ENCODE data around the gene AKR1B15.

DNA sequence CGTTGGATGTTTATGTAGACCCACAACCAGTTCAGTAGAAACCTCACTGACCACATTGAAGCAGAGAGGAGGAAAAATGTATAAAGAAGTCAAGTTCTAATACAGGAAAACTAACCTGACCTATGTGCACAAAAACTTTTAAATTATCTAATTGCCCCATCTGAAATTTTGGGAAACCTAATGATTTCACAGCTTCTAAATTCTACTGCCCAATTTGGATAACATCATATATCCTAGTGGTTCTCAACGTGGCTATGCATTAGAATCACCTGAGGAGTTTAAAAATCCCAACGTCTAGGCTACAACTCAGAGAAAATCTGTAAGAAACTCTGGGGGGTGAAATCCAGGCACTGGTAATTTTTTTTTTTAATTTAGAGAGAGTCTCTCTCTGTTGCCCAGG is 14.3 kb upstream of the AKR1B15 start:
- TF ChIP-seq TAF1 (IDR thresholded peaks at IDR 0.05; ENCODE audit: borderline replicate concordance, low read depth, low read length) (no peak), POLR2A (IDR thresholded peaks at IDR 0.05; ENCODE audit: low read depth, low read length) (no peak)

Measured in GM12892 (cell line).